Measurements from ENCODE around the gene MERTK. TPM values are rescaled to one million over a fixed set of nuclear protein-coding genes. Genes with fewer than 3 reads are reported as not detected.
"Not testable (repeated sequence)": the region's sequence is repeated elsewhere in the genome, so short reads cannot be mapped to it uniquely, and the experiment has no call there.

Gene MERTK
- 1.2 and 1.5 TPM in 2 replicates for total RNA-seq
- long read RNA-seq, partial matches to known transcripts, result 0 of 1 reads
- long read RNA-seq, other reads (novel, unspliced or antisense), result 0 of 1 reads

DNA sequence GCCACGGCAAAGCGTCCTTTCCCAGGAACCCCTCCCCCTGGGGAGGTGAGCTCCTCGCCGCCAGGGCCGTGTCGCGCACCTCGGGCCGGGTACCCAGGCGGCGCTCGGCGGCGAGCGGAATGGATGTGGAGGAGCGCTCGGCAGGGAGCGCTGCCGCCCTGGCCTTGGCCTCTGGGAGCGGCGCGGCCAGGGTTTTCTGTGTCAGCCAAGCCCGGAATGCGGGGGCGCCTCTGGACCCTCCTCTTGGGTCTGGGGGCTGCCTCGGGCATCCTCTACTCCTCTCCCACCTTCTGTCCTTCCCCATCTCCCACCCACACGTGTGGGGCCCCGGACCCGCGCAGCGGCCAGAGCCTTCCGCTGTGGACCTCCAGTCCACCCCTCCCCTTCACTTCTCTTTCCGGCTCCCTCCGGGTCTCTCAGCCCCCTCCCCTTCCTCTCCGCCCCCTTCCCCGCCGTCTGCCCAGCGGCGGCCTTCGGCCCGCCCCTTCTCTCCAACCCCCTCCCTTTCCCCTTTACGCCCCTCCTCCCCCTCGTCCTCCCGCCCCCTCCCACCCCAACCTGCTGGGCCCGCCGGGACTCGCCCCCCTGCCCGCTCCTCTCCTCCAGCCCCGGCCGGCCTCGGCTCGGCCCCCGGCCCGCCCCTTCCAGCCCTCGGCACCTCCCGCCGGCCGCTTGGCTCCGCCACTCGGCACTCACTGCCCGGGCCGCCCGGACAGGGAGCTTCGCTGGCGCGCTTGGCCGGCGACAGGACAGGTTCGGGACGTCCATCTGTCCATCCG is at the start of gene MERTK:
TSS of gene MERTK (plus strand) at position 684 of the 779 bp plus-strand sequence. CDS start 129 bp downstream, outside the sequence.
- peak within 1 kb of the TSS; percentile 65 for H3K27ac Mint-ChIP-seq (ENCODE audit: unreplicated experiment)
- H3K9me3 Mint-ChIP-seq (ENCODE audit: unreplicated experiment), result no peaks in the 10 kb centered on the region
- DNase-seq (ENCODE audit: extremely low spot score, unreplicated experiment), result peak; percentile 92
- TF ChIP-seq, protein P1, sequence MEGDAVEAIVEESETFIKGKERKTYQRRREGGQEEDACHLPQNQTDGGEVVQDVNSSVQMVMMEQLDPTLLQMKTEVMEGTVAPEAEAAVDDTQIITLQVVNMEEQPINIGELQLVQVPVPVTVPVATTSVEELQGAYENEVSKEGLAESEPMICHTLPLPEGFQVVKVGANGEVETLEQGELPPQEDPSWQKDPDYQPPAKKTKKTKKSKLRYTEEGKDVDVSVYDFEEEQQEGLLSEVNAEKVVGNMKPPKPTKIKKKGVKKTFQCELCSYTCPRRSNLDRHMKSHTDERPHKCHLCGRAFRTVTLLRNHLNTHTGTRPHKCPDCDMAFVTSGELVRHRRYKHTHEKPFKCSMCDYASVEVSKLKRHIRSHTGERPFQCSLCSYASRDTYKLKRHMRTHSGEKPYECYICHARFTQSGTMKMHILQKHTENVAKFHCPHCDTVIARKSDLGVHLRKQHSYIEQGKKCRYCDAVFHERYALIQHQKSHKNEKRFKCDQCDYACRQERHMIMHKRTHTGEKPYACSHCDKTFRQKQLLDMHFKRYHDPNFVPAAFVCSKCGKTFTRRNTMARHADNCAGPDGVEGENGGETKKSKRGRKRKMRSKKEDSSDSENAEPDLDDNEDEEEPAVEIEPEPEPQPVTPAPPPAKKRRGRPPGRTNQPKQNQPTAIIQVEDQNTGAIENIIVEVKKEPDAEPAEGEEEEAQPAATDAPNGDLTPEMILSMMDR (IDR thresholded peaks at IDR 0.05), result peak; percentile 71
- peaks cover 20% of the 10 kb centered on the region for H3K4me1 Mint-ChIP-seq (ENCODE audit: unreplicated experiment)
- peak within 1 kb of the TSS; percentile 87 for H3K4me3 Mint-ChIP-seq (ENCODE audit: unreplicated experiment)
- H3K36me3 Mint-ChIP-seq (ENCODE audit: unreplicated experiment), result no peaks in the 10 kb centered on the region
- H3K27me3 Mint-ChIP-seq (ENCODE audit: unreplicated experiment), result peaks cover 21% of the 10 kb centered on the region

DNA sequence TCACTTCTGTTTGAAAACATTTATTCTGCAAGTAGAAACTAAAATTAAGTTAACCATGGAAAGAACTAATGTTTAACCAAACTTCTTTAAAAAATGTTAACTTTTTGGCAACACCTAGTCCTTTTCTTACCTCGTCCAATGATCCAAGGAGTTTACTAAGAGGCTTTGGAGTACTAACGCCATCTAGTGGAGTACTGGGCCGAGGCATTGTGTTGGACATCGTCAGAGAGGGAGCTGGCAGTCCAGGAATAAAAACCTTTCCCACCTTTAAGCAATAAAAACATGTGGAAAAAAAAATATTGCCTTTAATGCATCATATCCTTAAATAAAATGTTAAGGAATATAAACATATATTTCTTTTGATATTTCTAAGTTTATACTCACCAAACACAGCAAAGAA is 47.8 kb upstream of the MERTK start:
- not testable (repeated sequence) for H3K4me1 Mint-ChIP-seq (ENCODE audit: unreplicated experiment); H3K27me3 Mint-ChIP-seq (ENCODE audit: unreplicated experiment); H3K4me3 Mint-ChIP-seq (ENCODE audit: unreplicated experiment); H3K27ac Mint-ChIP-seq (ENCODE audit: unreplicated experiment); DNase-seq (ENCODE audit: extremely low spot score, unreplicated experiment); H3K9me3 Mint-ChIP-seq (ENCODE audit: unreplicated experiment)
- peaks cover 24% of the 10 kb centered on the region for H3K36me3 Mint-ChIP-seq (ENCODE audit: unreplicated experiment)
- TF ChIP-seq, protein P1 (IDR thresholded peaks at IDR 0.05), result peak; percentile 62

DNA sequence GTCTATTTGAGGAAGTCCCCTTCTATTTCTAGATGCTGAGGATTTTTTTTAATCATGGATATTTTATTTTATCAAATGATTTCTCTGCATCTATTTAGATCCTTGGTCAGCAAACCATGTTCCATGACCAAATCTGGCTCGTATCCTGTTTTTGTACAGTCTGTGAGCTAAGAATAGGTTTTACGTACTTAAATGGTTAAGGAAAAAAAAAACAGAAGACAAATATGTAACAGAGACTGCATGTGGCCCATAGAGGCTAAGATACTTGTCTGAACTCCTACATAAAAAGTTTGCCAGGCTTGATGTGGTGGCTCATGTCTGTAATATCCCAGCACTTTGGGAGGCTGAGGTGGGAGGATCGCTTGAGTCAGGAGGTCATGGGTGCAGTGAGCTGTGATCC is 45.9 kb upstream of the MERTK start:
- H3K9me3 Mint-ChIP-seq (ENCODE audit: unreplicated experiment); H3K27me3 Mint-ChIP-seq (ENCODE audit: unreplicated experiment); H3K4me1 Mint-ChIP-seq (ENCODE audit: unreplicated experiment); DNase-seq (ENCODE audit: extremely low spot score, unreplicated experiment); H3K27ac Mint-ChIP-seq (ENCODE audit: unreplicated experiment); H3K4me3 Mint-ChIP-seq (ENCODE audit: unreplicated experiment): not testable (repeated sequence)
- H3K36me3 Mint-ChIP-seq (ENCODE audit: unreplicated experiment), result peaks cover 27% of the 10 kb centered on the region

DNA sequence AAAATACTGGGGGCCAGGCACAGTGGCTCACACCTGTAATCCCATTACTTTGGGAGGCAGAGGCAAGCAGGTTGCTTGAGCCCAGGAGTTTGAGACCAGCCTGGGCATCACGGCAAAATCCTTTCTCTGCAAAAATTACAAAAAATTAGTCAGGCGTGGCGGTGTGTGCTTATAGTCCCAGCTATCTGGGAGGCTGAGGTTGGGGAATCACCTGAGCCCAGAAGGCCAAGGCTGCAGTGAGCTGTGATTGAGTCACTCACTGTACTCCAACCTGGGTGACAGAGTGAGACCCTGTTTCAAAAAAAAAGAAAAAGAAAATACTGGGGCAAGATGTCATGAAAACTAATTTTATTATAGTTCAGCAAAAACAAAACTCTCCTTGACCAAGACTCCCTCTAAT is 38.4 kb upstream of the MERTK start:
- not testable (repeated sequence) for DNase-seq (ENCODE audit: extremely low spot score, unreplicated experiment); H3K4me3 Mint-ChIP-seq (ENCODE audit: unreplicated experiment); H3K9me3 Mint-ChIP-seq (ENCODE audit: unreplicated experiment); H3K27ac Mint-ChIP-seq (ENCODE audit: unreplicated experiment); H3K4me1 Mint-ChIP-seq (ENCODE audit: unreplicated experiment); H3K27me3 Mint-ChIP-seq (ENCODE audit: unreplicated experiment)
- H3K36me3 Mint-ChIP-seq (ENCODE audit: unreplicated experiment), result peaks cover 20% of the 10 kb centered on the region

DNA sequence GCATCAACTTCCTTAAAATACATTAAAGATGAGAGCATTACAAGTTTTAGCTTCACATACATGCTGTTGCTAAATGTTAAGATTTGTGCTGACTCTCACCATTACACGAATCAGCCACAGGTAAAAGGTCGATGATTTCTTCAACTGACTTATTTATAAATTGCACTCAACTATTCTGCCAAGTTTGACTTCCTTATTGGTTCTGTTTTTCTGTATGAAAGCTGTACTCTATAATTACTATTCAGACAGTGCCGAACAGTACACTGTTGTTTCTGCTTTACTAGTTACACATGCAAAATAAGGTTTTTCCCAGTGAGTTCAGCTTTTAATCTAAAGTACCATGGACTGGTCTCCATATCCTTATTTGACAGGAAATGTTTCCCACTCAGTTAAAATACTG is 33.3 kb upstream of the MERTK start:
- H3K4me3 Mint-ChIP-seq (ENCODE audit: unreplicated experiment); H3K9me3 Mint-ChIP-seq (ENCODE audit: unreplicated experiment); H3K27me3 Mint-ChIP-seq (ENCODE audit: unreplicated experiment); H3K27ac Mint-ChIP-seq (ENCODE audit: unreplicated experiment); DNase-seq (ENCODE audit: extremely low spot score, unreplicated experiment); H3K4me1 Mint-ChIP-seq (ENCODE audit: unreplicated experiment): not testable (repeated sequence)
- H3K36me3 Mint-ChIP-seq (ENCODE audit: unreplicated experiment), result peaks cover 16% of the 10 kb centered on the region

DNA sequence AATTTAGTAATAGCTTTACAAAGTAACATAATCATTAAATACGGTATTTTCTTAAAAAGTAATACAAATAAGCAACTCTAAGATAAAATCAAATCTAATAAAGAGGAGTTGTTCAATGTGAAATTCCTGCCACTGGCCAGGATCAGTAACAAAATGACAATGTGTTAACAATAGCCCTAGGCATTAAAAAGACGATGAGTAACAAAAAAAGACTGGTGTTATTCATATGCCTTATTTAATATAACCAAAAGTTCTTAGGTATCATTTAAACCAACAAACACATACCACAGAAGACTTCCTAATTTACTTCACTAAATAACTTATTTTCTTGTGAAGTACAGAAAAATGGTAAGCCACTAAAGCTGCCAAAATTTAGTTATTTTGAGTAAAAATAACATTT is 25.6 kb upstream of the MERTK start:
- not testable (repeated sequence) for DNase-seq (ENCODE audit: extremely low spot score, unreplicated experiment); H3K27me3 Mint-ChIP-seq (ENCODE audit: unreplicated experiment); H3K4me1 Mint-ChIP-seq (ENCODE audit: unreplicated experiment); H3K4me3 Mint-ChIP-seq (ENCODE audit: unreplicated experiment); H3K27ac Mint-ChIP-seq (ENCODE audit: unreplicated experiment); H3K9me3 Mint-ChIP-seq (ENCODE audit: unreplicated experiment)
- H3K36me3 Mint-ChIP-seq (ENCODE audit: unreplicated experiment), result peaks cover 24% of the 10 kb centered on the region

All from osteocyte (in vitro differentiated cells).